BJ (cell line): ENCODE measurements around the gene CLRN1. TPM values are rescaled to one million over a fixed set of nuclear protein-coding genes. Genes with fewer than 3 reads are reported as not detected.

Experiments
- CTCF ChIA-PET: fragments of 350-600 bp; formaldehyde crosslinking; extraction: SDS; loops from one replicate; lab custom pipeline; 2021; ENCODE audit warnings: antibody characterized with exemption, inconsistent platforms; lab: Yijun Ruan, JAX
- POLR2A ChIA-PET: fragments of 300-600 bp; sonication (Branson Sonifier 250); formaldehyde crosslinking; extraction: SDS; loops from one replicate; lab custom pipeline; 2021; ENCODE audit warnings: antibody characterized with exemption; lab: Charles Lee
- DNase-seq: peaks from one replicate; pipeline ENCODE4 v3.0.0-alpha.2; 2011; ENCODE audit warnings: low read depth
- H3K27me3 ChIP-seq: 2 replicates; pipeline ENCODE4 v1.6.0; 2011; ENCODE audit warnings: low read length; ENCODE audit not compliant: control insufficient read depth, insufficient read depth
- H3K36me3 ChIP-seq: 2 replicates; pipeline ENCODE4 v1.5.1; 2011; ENCODE audit warnings: low read length; ENCODE audit not compliant: control insufficient read depth, insufficient read depth
- H3K4me3 ChIP-seq: 2 replicates; pipeline ENCODE4 v1.5.1; 2011; ENCODE audit warnings: low read depth, mild to moderate bottlenecking, control low read depth, low read length
- polyA plus RNA-seq: library from polyadenylated mRNA; depleted of rRNA; stranded (reverse); fragments of >200 nt; gene quantifications from 2 replicates; pipeline ENCODE4 v1.2.3, GENCODE V29; 2011
- TF ChIP-seq, protein P1 (sequence below): IDR thresholded peaks from 2 replicates; pipeline ENCODE4 v1.5.1; 2011; ENCODE audit warnings: low read depth, mild to moderate bottlenecking, control low read depth, inconsistent platforms, low read length, moderate library complexity; ENCODE audit not compliant: insufficient read depth

CLRN1 gene
- polyA plus RNA-seq, 1 experiment = not detected

- POLR2A ChIA-PET = no interaction called here
- Histone ChIP-seq H3K36me3 (no peaks in the 10 kb centered on the region), H3K27me3 (0 out of 2 replicates have a peak, but pooled peaks cover 3% of the 10 kb centered on the region), H3K4me3 (no peak overlapping the region)
- TF ChIP-seq, protein P1, sequence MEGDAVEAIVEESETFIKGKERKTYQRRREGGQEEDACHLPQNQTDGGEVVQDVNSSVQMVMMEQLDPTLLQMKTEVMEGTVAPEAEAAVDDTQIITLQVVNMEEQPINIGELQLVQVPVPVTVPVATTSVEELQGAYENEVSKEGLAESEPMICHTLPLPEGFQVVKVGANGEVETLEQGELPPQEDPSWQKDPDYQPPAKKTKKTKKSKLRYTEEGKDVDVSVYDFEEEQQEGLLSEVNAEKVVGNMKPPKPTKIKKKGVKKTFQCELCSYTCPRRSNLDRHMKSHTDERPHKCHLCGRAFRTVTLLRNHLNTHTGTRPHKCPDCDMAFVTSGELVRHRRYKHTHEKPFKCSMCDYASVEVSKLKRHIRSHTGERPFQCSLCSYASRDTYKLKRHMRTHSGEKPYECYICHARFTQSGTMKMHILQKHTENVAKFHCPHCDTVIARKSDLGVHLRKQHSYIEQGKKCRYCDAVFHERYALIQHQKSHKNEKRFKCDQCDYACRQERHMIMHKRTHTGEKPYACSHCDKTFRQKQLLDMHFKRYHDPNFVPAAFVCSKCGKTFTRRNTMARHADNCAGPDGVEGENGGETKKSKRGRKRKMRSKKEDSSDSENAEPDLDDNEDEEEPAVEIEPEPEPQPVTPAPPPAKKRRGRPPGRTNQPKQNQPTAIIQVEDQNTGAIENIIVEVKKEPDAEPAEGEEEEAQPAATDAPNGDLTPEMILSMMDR = peak; percentile 60
- no peak for DNase-seq
- CTCF ChIA-PET = interaction anchor here (0.6 to 1.7 kb wide), 6 partner anchors 8 to 363 kb away, joined by 3 to 8 read pairs (median 4); no protein-coding TSS in a partner anchor
These were observed 46.8 kb downstream of the CLRN1 start for GRCh38 chr3:150925751-150926201.

- Histone ChIP-seq H3K4me3 (no peak overlapping the region), H3K27me3 (no peaks in the 10 kb centered on the region), H3K36me3 (no peaks in the 10 kb centered on the region)
- ChIA-PET CTCF (no interaction called here), POLR2A (no interaction called here)
- TF ChIP-seq, protein P1 = no peak
- DNase-seq = no peak
These were observed 49.9 kb downstream of the CLRN1 start for GRCh38 chr3:150922611-150923010.

DNA sequence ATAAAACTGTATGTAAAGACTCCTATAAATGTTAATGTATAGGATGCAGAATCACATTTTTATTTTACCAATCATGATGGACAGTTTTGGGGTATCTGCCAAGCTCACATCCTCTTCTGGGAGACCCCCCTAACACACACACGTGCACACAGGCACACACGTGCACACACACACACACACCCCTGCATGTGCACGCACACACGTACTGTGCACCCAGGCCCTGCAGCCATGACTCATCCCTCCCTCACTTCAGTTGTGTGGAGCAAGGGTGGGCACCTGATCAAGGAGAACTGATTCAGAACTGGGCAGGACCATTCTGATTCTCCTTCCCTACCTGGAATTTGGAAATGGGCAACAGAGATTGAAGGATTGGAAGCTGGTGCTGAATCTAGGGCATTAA, 51.3 kb downstream of the CLRN1 start:
- H3K4me3 ChIP-seq = no peak overlapping the region
- no peaks in the 10 kb centered on the region for H3K27me3 ChIP-seq
- TF ChIP-seq, protein P1 = no peak
- DNase-seq = no peak
- CTCF ChIA-PET = no interaction called here
- POLR2A ChIA-PET = no interaction called here
- no peaks in the 10 kb centered on the region for H3K36me3 ChIP-seq

DNA sequence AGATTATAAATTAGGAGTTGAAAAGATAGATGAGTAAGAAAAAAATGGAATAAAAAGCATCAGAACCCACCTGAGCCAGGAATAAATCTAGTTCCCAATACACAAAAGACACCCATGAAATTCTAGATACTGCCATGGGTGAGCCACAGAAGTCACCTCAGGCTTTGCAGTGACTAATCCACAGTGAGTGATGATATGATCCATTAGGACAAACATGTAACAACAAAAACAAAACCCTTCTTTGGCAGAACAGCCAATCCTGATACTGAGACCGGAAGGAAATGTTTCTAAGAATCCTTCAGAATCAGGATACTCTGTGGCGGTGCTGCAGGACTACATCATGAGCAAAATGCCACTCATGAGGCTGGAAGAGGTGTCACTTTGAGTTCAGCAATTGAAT, 52.3 kb downstream of the CLRN1 start:
- no peaks in the 10 kb centered on the region for H3K36me3 ChIP-seq
- no peaks in the 10 kb centered on the region for H3K27me3 ChIP-seq
- no peak for DNase-seq
- POLR2A ChIA-PET = no interaction called here
- H3K4me3 ChIP-seq = no peak overlapping the region
- TF ChIP-seq, protein P1 = no peak
- CTCF ChIA-PET = interaction anchor here (0.7 kb wide), 1 partner anchor 166 kb away, joined by 3 read pairs; no protein-coding TSS in a partner anchor

DNA sequence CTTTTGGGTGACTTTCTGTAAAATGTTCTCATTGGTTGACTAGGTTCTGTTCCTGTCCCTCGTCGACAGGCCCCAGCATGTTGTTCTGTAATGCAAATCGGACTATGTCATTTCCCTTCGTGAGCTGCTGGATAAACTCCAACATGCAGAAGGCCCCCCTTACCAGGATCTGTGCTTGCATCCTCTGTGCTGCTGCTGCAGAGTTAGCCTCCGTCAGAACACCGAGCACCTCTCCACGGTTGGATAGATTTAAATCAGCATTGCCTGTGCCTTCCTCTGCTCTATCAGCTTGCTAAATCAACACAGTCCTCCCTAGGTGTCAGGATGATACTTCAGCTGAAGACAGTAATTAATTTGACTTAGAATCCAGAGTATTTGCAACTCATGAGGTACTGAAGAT, 54.6 kb downstream of the CLRN1 start:
- TF ChIP-seq, protein P1 = no peak
- ChIA-PET CTCF (interaction anchor here (1.9 kb wide), 1 partner anchor 8 kb away, joined by 8 read pairs; no protein-coding TSS in a partner anchor), POLR2A (no interaction called here)
- Histone ChIP-seq H3K36me3 (no peaks in the 10 kb centered on the region), H3K27me3 (no peaks in the 10 kb centered on the region), H3K4me3 (no peak overlapping the region)
- DNase-seq = no peak
